Neural progenitor cell (in vitro differentiated cells): Measurements from ENCODE around the gene AFF4.

ENCODE experiments used
- CTCF ChIP-seq: fragments of 200-600 bp; sonication (generic); IDR thresholded peaks from 2 replicates; pipeline ENCODE4 v1.5.1; 2017; ENCODE audit warnings: antibody characterized with exemption, mild to moderate bottlenecking
- EZH2 ChIP-seq: fragments of 200-600 bp; sonication (generic); IDR thresholded peaks from 2 replicates; pipeline ENCODE4 v1.6.1; 2017; ENCODE audit warnings: antibody characterized with exemption, mild to moderate bottlenecking, moderate library complexity

- no peak for TF ChIP-seq CTCF
- TF ChIP-seq EZH2: no peak
These were observed 17.9 kb upstream of the AFF4 start for GRCh38 chr5:132981288-132981687.
